IMR-90 (cell line): ENCODE results near the gene GNL1. TPM values are rescaled to one million over a fixed set of nuclear protein-coding genes. Genes with fewer than 3 reads are reported as not detected.

ENCODE experiments used
- ATAC-seq: fragments of 200-7000 bp; cut with Tn5 transposase; 2 replicates; pipeline ENCODE4 v1.9.1; 2020; ENCODE audit warnings: low read depth, mild to moderate bottlenecking, moderate library complexity
- BruUV-seq: library from RNA; stranded (reverse); fragments of 400-500 nt; replicated peaks from 2 replicates; lab custom pipeline; 2021; lab: Mats Ljungman, UMichigan
- CTCF ChIA-PET: fragments of 300-600 bp; formaldehyde crosslinking; extraction: SDS; loops from one replicate; lab custom pipeline; 2021; ENCODE audit warnings: antibody characterized with exemption; lab: Yijun Ruan, JAX
- POLR2A ChIA-PET: fragments of 300-600 bp; sonication (Branson Sonifier 250); formaldehyde crosslinking; loops from one replicate; lab custom pipeline; 2022; ENCODE audit warnings: antibody characterized with exemption; ENCODE audit not compliant: unreplicated experiment; lab: Charles Lee
- DNase-seq: peaks from one replicate; pipeline ENCODE4 v3.0.0; 2013
- H2AFZ ChIP-seq: replicated peaks from 2 replicates; pipeline ENCODE3; 2013; ENCODE audit warnings: low read length, mild to moderate bottlenecking; ENCODE audit not compliant: poor library complexity
- H2AK5ac ChIP-seq: 2 replicates; pipeline ENCODE4 v1.6.1; 2013; ENCODE audit warnings: low read depth, low read length, inconsistent platforms
- H2AK9ac ChIP-seq: replicated peaks from 2 replicates; pipeline ENCODE3; 2013; ENCODE audit warnings: mild to moderate bottlenecking, low read depth, low read length, moderate library complexity; ENCODE audit not compliant: poor library complexity
- H2BK120ac ChIP-seq: 2 replicates; pipeline ENCODE4 v1.6.1; 2013; ENCODE audit warnings: low read depth, low read length, inconsistent platforms
- H2BK15ac ChIP-seq: 3 replicates; pipeline ENCODE4 v1.6.1; 2013; ENCODE audit warnings: low read depth, low read length, inconsistent platforms
- H2BK20ac ChIP-seq: 2 replicates; pipeline ENCODE4 v1.6.1; 2013; ENCODE audit warnings: low read depth, mild to moderate bottlenecking, inconsistent platforms, low read length, moderate library complexity
- H2BK5ac ChIP-seq: 2 replicates; pipeline ENCODE4 v1.6.1; 2013; ENCODE audit warnings: mild to moderate bottlenecking, low read depth, low read length, inconsistent platforms; ENCODE audit not compliant: poor library complexity, severe bottlenecking
- H3K14ac ChIP-seq: replicated peaks from 2 replicates; pipeline ENCODE4 v1.6.1; 2013; ENCODE audit warnings: low read depth, low read length, inconsistent platforms
- H3K18ac ChIP-seq: 2 replicates; pipeline ENCODE4 v1.6.1; 2013; ENCODE audit warnings: low read depth, low read length, control low read depth
- H3K23ac ChIP-seq: 2 replicates; pipeline ENCODE4 v1.6.1; 2013; ENCODE audit warnings: low read depth, low read length, inconsistent platforms
- H3K27ac ChIP-seq: 2 replicates; pipeline ENCODE4 v1.5.1; 2013; ENCODE audit warnings: mild to moderate bottlenecking, control low read depth, low read length; ENCODE audit not compliant: insufficient read depth
- H3K27me3 ChIP-seq: 2 replicates; pipeline ENCODE4 v1.6.1; 2013; ENCODE audit warnings: low read length; ENCODE audit not compliant: control insufficient read depth, insufficient read depth
- H3K36me3 ChIP-seq: 2 replicates; pipeline ENCODE4 v1.6.1; 2013; ENCODE audit warnings: low read length, mixed read lengths; ENCODE audit not compliant: control insufficient read depth, insufficient read depth
- H3K4ac ChIP-seq: 2 replicates; pipeline ENCODE4 v1.6.1; 2013; ENCODE audit warnings: low read depth, low read length, inconsistent platforms
- H3K4me1 ChIP-seq: 2 replicates; pipeline ENCODE4 v1.6.1; 2013; ENCODE audit warnings: low read length, mixed read lengths; ENCODE audit not compliant: control insufficient read depth, insufficient read depth
- H3K4me2 ChIP-seq: 2 replicates; pipeline ENCODE4 v1.6.1; 2013; ENCODE audit warnings: low read depth, mild to moderate bottlenecking, control low read depth, low read length, moderate library complexity
- H3K4me3 ChIP-seq: 2 replicates; pipeline ENCODE4 v1.5.1; 2013; ENCODE audit warnings: low read depth, mild to moderate bottlenecking, control low read depth, low read length, moderate library complexity; ENCODE audit not compliant: insufficient read depth
- H3K56ac ChIP-seq: 2 replicates; pipeline ENCODE4 v1.6.1; 2013; ENCODE audit warnings: low read length, inconsistent platforms; ENCODE audit not compliant: insufficient read depth; ENCODE audit errors: extremely low read depth
- H3K79me1 ChIP-seq, 2 experiments: 2 replicates each; pipeline ENCODE4 v1.6.1; 2013; ENCODE audit warnings: low read length in 2 of 2, inconsistent platforms in 1 of 2, low read depth in 1 of 2
- H3K9ac ChIP-seq: 2 replicates; pipeline ENCODE4 v1.6.1; 2013; ENCODE audit warnings: low read depth, low read length, control low read depth
- H3K9me1 ChIP-seq: 2 replicates; pipeline ENCODE4 v1.6.1; 2013; ENCODE audit warnings: low read length, inconsistent platforms; ENCODE audit not compliant: insufficient read depth
- H3K9me3 ChIP-seq: 2 replicates; pipeline ENCODE4 v1.6.1; 2013; ENCODE audit warnings: low read length; ENCODE audit not compliant: control insufficient read depth, insufficient read depth
- H4K20me1 ChIP-seq: 2 replicates; pipeline ENCODE4 v1.6.1; 2013; ENCODE audit warnings: low read length, inconsistent platforms; ENCODE audit not compliant: insufficient read depth
- H4K5ac ChIP-seq: 2 replicates; pipeline ENCODE4 v1.6.1; 2013; ENCODE audit warnings: mild to moderate bottlenecking, low read depth, low read length, control low read depth
- H4K8ac ChIP-seq, 2 experiments: 2 replicates each; pipeline ENCODE4 v1.6.1; 2013; ENCODE audit warnings: low read depth in 2 of 2, low read length in 2 of 2, control low read depth in 1 of 2, inconsistent platforms in 1 of 2
- H4K91ac ChIP-seq: 2 replicates; pipeline ENCODE4 v1.6.1; 2013; ENCODE audit warnings: low read depth, low read length, inconsistent platforms; ENCODE audit not compliant: insufficient read depth
- BHLHE40 ChIP-seq: fragments of 150-350 bp; IDR thresholded peaks from 2 replicates; pipeline ENCODE4 v1.6.1; 2016; ENCODE audit warnings: mild to moderate bottlenecking, low read depth, low read length
- CEBPB ChIP-seq: IDR thresholded peaks from 2 replicates; pipeline ENCODE4 v1.6.1; 2012; ENCODE audit warnings: low read depth, low read length, improper control_type of control experiment
- CHD1 ChIP-seq: IDR thresholded peaks from 2 replicates; pipeline ENCODE4 v1.6.1; 2012; ENCODE audit warnings: low read depth, low read length, improper control_type of control experiment
- ELK1 ChIP-seq: fragments of 150-350 bp; IDR thresholded peaks from 2 replicates; pipeline ENCODE4 v1.6.1; 2016; ENCODE audit warnings: low read depth, mild to moderate bottlenecking, low read length, moderate library complexity, borderline replicate concordance
- FOS ChIP-seq: fragments of 150-350 bp; IDR thresholded peaks from 2 replicates; pipeline ENCODE4 v1.6.1; 2016; ENCODE audit warnings: low read depth, low read length
- MAFK ChIP-seq: IDR thresholded peaks from 2 replicates; pipeline ENCODE4 v1.6.1; 2012; ENCODE audit warnings: low read depth, low read length, improper control_type of control experiment
- MAZ ChIP-seq: IDR thresholded peaks from 2 replicates; pipeline ENCODE4 v1.6.1; 2012; ENCODE audit warnings: low read depth, mild to moderate bottlenecking, low read length, improper control_type of control experiment, moderate library complexity, borderline replicate concordance
- MXI1 ChIP-seq: IDR thresholded peaks from 2 replicates; pipeline ENCODE4 v1.6.1; 2012; ENCODE audit warnings: low read depth, mild to moderate bottlenecking, low read length, moderate library complexity, borderline replicate concordance
- NFE2L2 ChIP-seq: fragments of 150-350 bp; IDR thresholded peaks from 2 replicates; pipeline ENCODE4 v1.6.1; 2016; ENCODE audit warnings: low read depth, mild to moderate bottlenecking, low read length
- POLR2A ChIP-seq: IDR thresholded peaks from 2 replicates; pipeline ENCODE4 v1.6.1; 2012; ENCODE audit warnings: mild to moderate bottlenecking, low read depth, low read length
- RAD21 ChIP-seq: IDR thresholded peaks from 2 replicates; pipeline ENCODE4 v1.6.1; 2012; ENCODE audit warnings: low read length, improper control_type of control experiment
- RCOR1 ChIP-seq: IDR thresholded peaks from 2 replicates; pipeline ENCODE4 v1.6.1; 2012; ENCODE audit warnings: mild to moderate bottlenecking, low read length, improper control_type of control experiment; ENCODE audit not compliant: insufficient replicate concordance
- RFX5 ChIP-seq: IDR thresholded peaks from 2 replicates; pipeline ENCODE4 v1.8.0; 2012; ENCODE audit warnings: low read depth, mild to moderate bottlenecking, low read length, moderate library complexity
- SMC3 ChIP-seq: fragments of 150-350 bp; IDR thresholded peaks from 2 replicates; pipeline ENCODE4 v1.6.1; 2016; ENCODE audit warnings: low read depth, mild to moderate bottlenecking, antibody characterized with exemption, low read length, moderate library complexity
- WGBS, 2 experiments: methylation state at CpG; one replicate each; pipeline versions ENCODE4 v1.1.5 to v1.1.7; 2013; ENCODE audit warnings: missing lambda C conversion rate in 2 of 2; ENCODE audit not compliant: insufficient read length in 1 of 2; ENCODE audit errors: extremely low coverage in 2 of 2; 5-methylcytosine and 5-hydroxymethylcytosine counted together
- dilution Hi-C: fragments of 300-500 bp; cut with HindIII; formaldehyde crosslinking; loops from one replicate; pipeline ENCODE4 v1.14.3; 2018; ENCODE audit warnings: low sequenced_read_pairs; ENCODE audit not compliant: unreplicated experiment
- in situ Hi-C: fragments of 300-500 bp; cut with MboI; formaldehyde crosslinking; loops from 3 replicates; pipeline ENCODE4 v1.14.3; 2019; ENCODE audit warnings: low sequenced_read_pairs, inconsistent platforms, mixed read lengths
- intact Hi-C: fragments of 100-400 bp; cut with micrococcal nuclease; formaldehyde crosslinking; loops from 2 replicates; pipeline ENCODE4 v1.10.0; 2022
- polyA plus RNA-seq, 3 experiments: library from polyadenylated mRNA; depleted of rRNA; stranded (reverse); fragments of >200 nt; gene quantifications; 2 replicates each; pipeline ENCODE4 v1.2.3, GENCODE V29; 2012; ENCODE audit warnings: low replicate concordance in 1 of 3
- total RNA-seq: library from RNA; depleted of rRNA; stranded (reverse); fragments of >200 nt; gene quantifications from 2 replicates; pipeline ENCODE4 v1.2.3, GENCODE V29; 2012

GNL1 gene
- total and polyA plus RNA-seq, 2 of the 4 experiments (the other 2 are of a cell fraction): 40.5 to 44.0 TPM

- H3K4me1 ChIP-seq: no peaks in the 10 kb centered on the region
- intact Hi-C loops (no loop called here), in situ Hi-C loops (no loop called here), dilution Hi-C loops (no loop called here)
- no peak overlapping the region for H3K9ac ChIP-seq
- H3K4ac ChIP-seq: no peak overlapping the region
- BruUV-seq: no TSS peak
- no peak overlapping the region for H2BK20ac ChIP-seq
- H3K23ac ChIP-seq: no peak overlapping the region
- no peak overlapping the region for H3K4me3 ChIP-seq
- no peak overlapping the region for H2BK15ac ChIP-seq
- H3K27me3 ChIP-seq: no peaks in the 10 kb centered on the region
- no peak overlapping the region for H3K27ac ChIP-seq
- no peaks in the 10 kb centered on the region for H3K9me1 ChIP-seq
- DNase-seq (no peak), ATAC-seq (no peak)
- H4K8ac ChIP-seq: no peak overlapping the region
- no peak overlapping the region for H3K4me2 ChIP-seq
- H3K36me3 ChIP-seq: peaks cover 69% of the 10 kb centered on the region
- H3K79me1 ChIP-seq: peaks cover 2 to 10% of the 10 kb centered on the region in 2 experiments; a peak in 2 of 4 replicates
- no peak overlapping the region for H2AK5ac ChIP-seq
- no peak overlapping the region for H3K14ac ChIP-seq
- no peaks in the 10 kb centered on the region for H4K20me1 ChIP-seq
- no peak overlapping the region for H2AK9ac ChIP-seq
- no peak overlapping the region for H4K91ac ChIP-seq
- no peak overlapping the region for H3K18ac ChIP-seq
- H2BK120ac ChIP-seq: no peak overlapping the region
- no peak overlapping the region for H2BK5ac ChIP-seq
- TF ChIP-seq FOS (no peak), MAFK (no peak), MXI1 (no peak), NFE2L2 (no peak), RCOR1 (no peak), RAD21 (no peak), BHLHE40 (no peak), MAZ (no peak), ELK1 (no peak), SMC3 (no peak), CHD1 (no peak), CEBPB (no peak), RFX5 (no peak), POLR2A (no peak)
- ChIA-PET CTCF (interaction anchor here (2.2 kb wide), 1 partner anchor 13 kb away, joined by 6 read pairs; no protein-coding TSS in a partner anchor), POLR2A (no interaction called here)
- H3K56ac ChIP-seq: no peak overlapping the region
- no peaks in the 10 kb centered on the region for H3K9me3 ChIP-seq
- no peak overlapping the region for H4K5ac ChIP-seq
- no peak overlapping the region for H2AFZ ChIP-seq
- WGBS, 2 experiments: 73% methylated on average over 3 of the region's 5 CpGs; no CpG with 5 or more reads in 1 of the 2 experiments
Observed at GRCh38 chr6:30583921-30584320, 27.6 kb upstream of the GNL1 start.
